PC-3 (cell line): ENCODE results near the gene FIBCD1. TPM values are rescaled to one million over a fixed set of nuclear protein-coding genes. Genes with fewer than 3 reads are reported as not detected.

Experiments used
- ATAC-seq: fragments of 200-7000 bp; cut with Tn5 transposase; 2 replicates; pipeline ENCODE4 v1.9.1; 2020; ENCODE audit warnings: mild to moderate bottlenecking, moderate library complexity
- BruUV-seq: library from RNA; stranded (reverse); fragments of 400-500 nt; replicated peaks from 2 replicates; lab custom pipeline; 2021; lab: Mats Ljungman, UMichigan
- CTCF ChIA-PET: fragments of 300-600 bp; sonication (Branson Sonifier 250); formaldehyde crosslinking; loops from one replicate; lab custom pipeline; 2022; ENCODE audit warnings: antibody characterized with exemption; lab: Charles Lee
- POLR2A ChIA-PET: fragments of 300-600 bp; sonication (Branson Sonifier 250); formaldehyde crosslinking; loops from one replicate; lab custom pipeline; 2022; ENCODE audit warnings: antibody characterized with exemption; ENCODE audit not compliant: unreplicated experiment; lab: Charles Lee
- DNase-seq: peaks from one replicate; pipeline ENCODE4 v3.0.0-alpha.2; 2015
- H2AFZ ChIP-seq: fragments of 300-600 bp; sonication (generic); 2 replicates; pipeline ENCODE4 v1.6.0; 2016; ENCODE audit warnings: antibody characterized with exemption, low read length
- H3F3A ChIP-seq: fragments of 300-600 bp; sonication (generic); one replicate; pipeline ENCODE4 v1.6.0; 2017; ENCODE audit warnings: antibody characterized with exemption, low read length, control low read depth, mild to moderate bottlenecking; ENCODE audit not compliant: unreplicated experiment
- H3K27ac ChIP-seq: fragments of 300-600 bp; sonication (generic); 2 replicates; pipeline ENCODE4 v1.5.1; 2016; ENCODE audit warnings: mild to moderate bottlenecking, low read length
- H3K27me3 ChIP-seq: fragments of 300-600 bp; sonication (generic); 2 replicates; pipeline ENCODE4 v1.6.1; 2016; ENCODE audit warnings: low read length, mixed read lengths
- H3K36me3 ChIP-seq: fragments of 300-600 bp; sonication (generic); 2 replicates; pipeline ENCODE4 v1.6.1; 2016; ENCODE audit warnings: low read depth, mixed run types, low read length, mixed read lengths
- H3K4me1 ChIP-seq: fragments of 300-600 bp; sonication (generic); 2 replicates; pipeline ENCODE4 v1.5.1; 2016; ENCODE audit warnings: low read length; ENCODE audit not compliant: insufficient read depth
- H3K4me2 ChIP-seq: fragments of 300-600 bp; sonication (generic); 2 replicates; pipeline ENCODE4 v1.6.0; 2016; ENCODE audit warnings: low read length
- H3K4me3 ChIP-seq: fragments of 300-600 bp; sonication (generic); 2 replicates; pipeline ENCODE4 v1.5.1; 2016; ENCODE audit warnings: mild to moderate bottlenecking, low read length, mixed read lengths
- H3K79me2 ChIP-seq: fragments of 300-600 bp; sonication (generic); 2 replicates; pipeline ENCODE4 v1.6.1; 2017; ENCODE audit warnings: low read length, mixed read lengths
- H3K9ac ChIP-seq: fragments of 300-600 bp; sonication (generic); 2 replicates; pipeline ENCODE4 v1.6.0; 2016; ENCODE audit warnings: mild to moderate bottlenecking, low read length
- H3K9me2 ChIP-seq: fragments of 300-600 bp; sonication (generic); replicated peaks from 2 replicates; pipeline ENCODE4 v1.6.1; 2016; ENCODE audit warnings: mixed run types, low read length, mixed read lengths
- H3K9me3 ChIP-seq: fragments of 300-600 bp; sonication (generic); 2 replicates; pipeline ENCODE4 v1.6.1; 2016; ENCODE audit warnings: low read length, mixed read lengths
- H4K20me1 ChIP-seq: fragments of 300-600 bp; sonication (generic); 2 replicates; pipeline ENCODE4 v1.6.1; 2016; ENCODE audit warnings: low read length, mixed read lengths
- CTCF ChIP-seq: fragments of 300-600 bp; sonication (generic); conservative IDR thresholded peaks from 2 replicates; pipeline ENCODE4 v1.5.1; 2017; ENCODE audit warnings: antibody characterized with exemption, low read depth, mild to moderate bottlenecking, low read length
- EZH2 ChIP-seq: fragments of 300-600 bp; sonication (generic); IDR thresholded peaks from one replicate; pipeline ENCODE4 v1.6.1; 2017; ENCODE audit warnings: antibody characterized with exemption, mild to moderate bottlenecking, low read length; ENCODE audit not compliant: unreplicated experiment
- EZH2phosphoT487 ChIP-seq: fragments of 300-600 bp; sonication (generic); IDR thresholded peaks from 2 replicates; pipeline ENCODE4 v1.6.1; 2018; ENCODE audit warnings: mild to moderate bottlenecking, antibody characterized with exemption, low read length, borderline replicate concordance
- intact Hi-C: fragments of 100-400 bp; cut with micrococcal nuclease; formaldehyde crosslinking; loops from 2 replicates; pipeline ENCODE4 v1.9.0; 2023
- total RNA-seq: library from RNA; depleted of rRNA; stranded (reverse); fragments of >200 nt; gene quantifications from 2 replicates; pipeline ENCODE4 v1.2.3, GENCODE V29; 2014

FIBCD1 gene
- total RNA-seq, 1 experiment from 2014 or later, result 8.9 TPM

- H4K20me1 ChIP-seq, result no peaks in the 10 kb centered on the region
- ChIA-PET POLR2A (no interaction called here), CTCF (interaction anchor here (0.6 kb wide), 1 partner anchor 35 kb away, joined by 3 read pairs; no protein-coding TSS in a partner anchor)
- no peak overlapping the region for H3K27ac ChIP-seq
- H3K27me3 ChIP-seq, result no peaks in the 10 kb centered on the region
- BruUV-seq, result no TSS peak
- H3K4me1 ChIP-seq, result no peaks in the 10 kb centered on the region
- intact Hi-C loops, result loop anchor here (5.0 kb wide), 1 partner anchor 34 kb away; no protein-coding TSS in a partner anchor
- H3K9me2 ChIP-seq, result no peaks in the 10 kb centered on the region
- H3K79me2 ChIP-seq, result no peaks in the 10 kb centered on the region
- H3K9ac ChIP-seq, result no peak overlapping the region
- ATAC-seq, result no peak
- DNase-seq, result no peak
- TF ChIP-seq CTCF, result no peak
- no peak for TF ChIP-seq EZH2
- TF ChIP-seq EZH2phosphoT487, result no peak
- no peaks in the 10 kb centered on the region for H3K36me3 ChIP-seq
- no peak overlapping the region for H3K4me2 ChIP-seq
- H3K4me3 ChIP-seq, result no peak overlapping the region
- no peaks in the 10 kb centered on the region for H3F3A ChIP-seq
- no peaks in the 10 kb centered on the region for H3K9me3 ChIP-seq
- H2AFZ ChIP-seq, result no peak overlapping the region
Measured at GRCh38 chr9:130897848-130898551, 41.0 kb downstream of the FIBCD1 start.

GRCh38 chr9:130897105-130897751 is 41.8 kb downstream of the FIBCD1 start:
- DNase-seq (no peak), ATAC-seq (no peak)
- H3F3A ChIP-seq, result no peaks in the 10 kb centered on the region
- no peaks in the 10 kb centered on the region for H3K4me1 ChIP-seq
- no peak overlapping the region for H3K9ac ChIP-seq
- no peak overlapping the region for H3K4me2 ChIP-seq
- no peaks in the 10 kb centered on the region for H3K9me2 ChIP-seq
- H2AFZ ChIP-seq, result no peak overlapping the region
- TF ChIP-seq EZH2 (no peak), EZH2phosphoT487 (no peak), CTCF (no peak)
- H3K9me3 ChIP-seq, result no peaks in the 10 kb centered on the region
- intact Hi-C loops, result loop anchor here (5.0 kb wide), 1 partner anchor 35 kb away; no protein-coding TSS in a partner anchor
- no peaks in the 10 kb centered on the region for H3K27me3 ChIP-seq
- BruUV-seq, result no TSS peak
- no peaks in the 10 kb centered on the region for H3K36me3 ChIP-seq
- POLR2A ChIA-PET, result no interaction called here
- no peaks in the 10 kb centered on the region for H4K20me1 ChIP-seq
- H3K4me3 ChIP-seq, result no peak overlapping the region
- CTCF ChIA-PET, result interaction anchor here (0.6 kb wide), 1 partner anchor 36 kb away, joined by 3 read pairs; no protein-coding TSS in a partner anchor
- no peaks in the 10 kb centered on the region for H3K79me2 ChIP-seq
- no peak overlapping the region for H3K27ac ChIP-seq
